ENCODE data around the gene PARVB. TPM values are rescaled to one million over a fixed set of nuclear protein-coding genes. Genes with fewer than 3 reads are reported as not detected.

The PARVB gene
- total RNA-seq, 5 donors from 2014 or later (not counting 1 experiment from before 2014, with no cell fraction given), result 5.9 to 13.8 (median 8.2) TPM

- WGBS (ENCODE audit: insufficient coverage), result 97% methylated on average over 8 of the region's 10 CpGs
- ATAC-seq (replicated peaks in 1 of 4), result no peak
Measured at GRCh38 chr22:44091751-44092150, 67.6 kb downstream of the PARVB start.

GRCh38 chr22:44092636-44093220, 68.6 kb downstream of the PARVB start:
- no peaks in the 10 kb centered on the region for H3K27me3 ChIP-seq (replicated peaks in 1 of 2; ENCODE audit: control insufficient read depth in 2 of 2, extremely low read depth in 1 of 2, insufficient read depth in 2 of 2, low read length in 1 of 2)
- Mint-ChIP-seq H3K27me3 (no peaks in the 10 kb centered on the region), H3K4me1 (peaks cover 0 to 8% (median 5%) of the 10 kb centered on the region in 3 donors), H3K36me3 (no peaks in the 10 kb centered on the region), H3K9me3 (no peaks in the 10 kb centered on the region), H3K27ac (no peak overlapping the region), H3K4me3 (no peak overlapping the region)
- WGBS (ENCODE audit: insufficient coverage), result 84% methylated on average over 5 of the region's 8 CpGs
- no peaks in the 10 kb centered on the region for H3K4me1 ChIP-seq (ENCODE audit: control insufficient read depth in 1 of 2, extremely low read depth in 1 of 2, insufficient read depth in 2 of 2, low read length in 2 of 2)
- CTCF ChIA-PET, result no interaction called here
- no peak overlapping the region for H3K4me3 ChIP-seq (ENCODE audit: control insufficient read depth in 1 of 2, extremely low read depth in 1 of 2, low read length in 1 of 2)
- no peaks in the 10 kb centered on the region for H3K36me3 ChIP-seq (ENCODE audit: control insufficient read depth in 2 of 2, extremely low read depth in 1 of 2, insufficient read depth in 1 of 2, low read length in 1 of 2)
- ATAC-seq (replicated peaks in 1 of 4) (no peak), DNase-seq (no peak)
- no peaks in the 10 kb centered on the region for H3K9me3 ChIP-seq
- POLR2A ChIA-PET, result no interaction called here
- H3K27ac ChIP-seq (ENCODE audit: low read length), result no peak overlapping the region

More at GRCh38 chr22:44091751-44092150, 67.6 kb downstream of the PARVB start:
- no peaks in the 10 kb centered on the region for H3K36me3 ChIP-seq (ENCODE audit: control insufficient read depth in 2 of 2, extremely low read depth in 1 of 2, insufficient read depth in 1 of 2, low read length in 1 of 2)
- no peak overlapping the region for H3K4me3 ChIP-seq (ENCODE audit: control insufficient read depth in 1 of 2, extremely low read depth in 1 of 2, low read length in 1 of 2)
- Mint-ChIP-seq H3K9me3 (no peaks in the 10 kb centered on the region), H3K4me3 (no peak overlapping the region), H3K36me3 (no peaks in the 10 kb centered on the region), H3K4me1 (peaks cover 0 to 8% (median 5%) of the 10 kb centered on the region in 3 donors), H3K27ac (no peak overlapping the region), H3K27me3 (no peaks in the 10 kb centered on the region)
- H3K9me3 ChIP-seq, result no peaks in the 10 kb centered on the region
- H3K27ac ChIP-seq (ENCODE audit: low read length), result no peak overlapping the region
- H3K27me3 ChIP-seq (replicated peaks in 1 of 2; ENCODE audit: control insufficient read depth in 2 of 2, extremely low read depth in 1 of 2, insufficient read depth in 2 of 2, low read length in 1 of 2), result no peaks in the 10 kb centered on the region
- no peak for DNase-seq
- ChIA-PET POLR2A (no interaction called here), CTCF (no interaction called here)
- no peaks in the 10 kb centered on the region for H3K4me1 ChIP-seq (ENCODE audit: control insufficient read depth in 1 of 2, extremely low read depth in 1 of 2, insufficient read depth in 2 of 2, low read length in 2 of 2)

GRCh38 chr22:44093791-44094190, 69.7 kb downstream of the PARVB start:
- Histone ChIP-seq H3K4me1 (ENCODE audit: control insufficient read depth in 1 of 2, extremely low read depth in 1 of 2, insufficient read depth in 2 of 2, low read length in 2 of 2) (no peaks in the 10 kb centered on the region), H3K4me3 (ENCODE audit: control insufficient read depth in 1 of 2, extremely low read depth in 1 of 2, low read length in 1 of 2) (no peak overlapping the region), H3K9me3 (no peaks in the 10 kb centered on the region), H3K36me3 (ENCODE audit: control insufficient read depth in 2 of 2, extremely low read depth in 1 of 2, insufficient read depth in 1 of 2, low read length in 1 of 2) (no peaks in the 10 kb centered on the region), H3K27me3 (replicated peaks in 1 of 2; ENCODE audit: control insufficient read depth in 2 of 2, extremely low read depth in 1 of 2, insufficient read depth in 2 of 2, low read length in 1 of 2) (no peaks in the 10 kb centered on the region), H3K27ac (ENCODE audit: low read length) (no peak overlapping the region)
- no peak overlapping the region for H3K27ac Mint-ChIP-seq
- no peaks in the 10 kb centered on the region for H3K9me3 Mint-ChIP-seq
- no peaks in the 10 kb centered on the region for H3K36me3 Mint-ChIP-seq
- ChIA-PET CTCF (no interaction called here), POLR2A (no interaction called here)
- WGBS (ENCODE audit: insufficient coverage), result 96% methylated on average over 9 of the region's 9 CpGs
- no peaks in the 10 kb centered on the region for H3K27me3 Mint-ChIP-seq
- H3K4me1 Mint-ChIP-seq, result peaks cover 0 to 8% (median 5%) of the 10 kb centered on the region in 3 donors
- H3K4me3 Mint-ChIP-seq, result no peak overlapping the region
- ATAC-seq (replicated peaks in 1 of 4) (no peak), DNase-seq (no peak)

- Histone ChIP-seq H3K36me3 (ENCODE audit: control insufficient read depth in 2 of 2, extremely low read depth in 1 of 2, insufficient read depth in 1 of 2, low read length in 1 of 2) (no peaks in the 10 kb centered on the region), H3K4me3 (ENCODE audit: control insufficient read depth in 1 of 2, extremely low read depth in 1 of 2, low read length in 1 of 2) (no peak overlapping the region), H3K9me3 (no peaks in the 10 kb centered on the region), H3K27ac (ENCODE audit: low read length) (no peak overlapping the region), H3K27me3 (replicated peaks in 1 of 2; ENCODE audit: control insufficient read depth in 2 of 2, extremely low read depth in 1 of 2, insufficient read depth in 2 of 2, low read length in 1 of 2) (no peaks in the 10 kb centered on the region), H3K4me1 (ENCODE audit: control insufficient read depth in 1 of 2, extremely low read depth in 1 of 2, insufficient read depth in 2 of 2, low read length in 2 of 2) (no peaks in the 10 kb centered on the region)
- Mint-ChIP-seq H3K4me3 (no peak overlapping the region), H3K27ac (no peak overlapping the region), H3K4me1 (peaks cover 0 to 8% (median 5%) of the 10 kb centered on the region in 3 donors), H3K36me3 (no peaks in the 10 kb centered on the region), H3K9me3 (no peaks in the 10 kb centered on the region), H3K27me3 (no peaks in the 10 kb centered on the region)
- no peak for ATAC-seq (replicated peaks in 1 of 4)
- POLR2A ChIA-PET, result no interaction called here
- WGBS (ENCODE audit: insufficient coverage), result 96% methylated on average over 7 of the region's 14 CpGs
- DNase-seq, result no peak
- CTCF ChIA-PET, result no interaction called here
Measured at GRCh38 chr22:44094751-44095302, 70.7 kb downstream of the PARVB start.

- 91% methylated on average over 11 of the region's 11 CpGs for WGBS (ENCODE audit: insufficient coverage)
- POLR2A ChIA-PET, result no interaction called here
- DNase-seq, result no peak
- no peaks in the 10 kb centered on the region for H3K27me3 Mint-ChIP-seq
- Histone ChIP-seq H3K36me3 (ENCODE audit: control insufficient read depth in 2 of 2, extremely low read depth in 1 of 2, insufficient read depth in 1 of 2, low read length in 1 of 2) (no peaks in the 10 kb centered on the region), H3K27ac (ENCODE audit: low read length) (no peak overlapping the region), H3K27me3 (replicated peaks in 1 of 2; ENCODE audit: control insufficient read depth in 2 of 2, extremely low read depth in 1 of 2, insufficient read depth in 2 of 2, low read length in 1 of 2) (no peaks in the 10 kb centered on the region), H3K9me3 (no peaks in the 10 kb centered on the region), H3K4me1 (ENCODE audit: control insufficient read depth in 1 of 2, extremely low read depth in 1 of 2, insufficient read depth in 2 of 2, low read length in 2 of 2) (no peaks in the 10 kb centered on the region), H3K4me3 (ENCODE audit: control insufficient read depth in 1 of 2, extremely low read depth in 1 of 2, low read length in 1 of 2) (no peak overlapping the region)
- no peaks in the 10 kb centered on the region for H3K36me3 Mint-ChIP-seq
- ATAC-seq (replicated peaks in 1 of 4), result peak in 1 of 4 experiments; percentile 27
- H3K27ac Mint-ChIP-seq, result no peak overlapping the region
- H3K4me1 Mint-ChIP-seq, result no peaks in the 10 kb centered on the region
- CTCF ChIA-PET, result no interaction called here
- no peaks in the 10 kb centered on the region for H3K9me3 Mint-ChIP-seq
- H3K4me3 Mint-ChIP-seq, result no peak overlapping the region
Measured at GRCh38 chr22:44096736-44097135, 72.6 kb downstream of the PARVB start.

- Mint-ChIP-seq H3K27me3 (no peaks in the 10 kb centered on the region), H3K27ac (no peak overlapping the region), H3K4me1 (no peaks in the 10 kb centered on the region), H3K36me3 (no peaks in the 10 kb centered on the region), H3K9me3 (no peaks in the 10 kb centered on the region), H3K4me3 (no peak overlapping the region)
- WGBS (ENCODE audit: insufficient coverage), result 98% methylated on average over 20 of the region's 23 CpGs
- Histone ChIP-seq H3K9me3 (no peaks in the 10 kb centered on the region), H3K27me3 (replicated peaks in 1 of 2; ENCODE audit: control insufficient read depth in 2 of 2, extremely low read depth in 1 of 2, insufficient read depth in 2 of 2, low read length in 1 of 2) (no peaks in the 10 kb centered on the region), H3K4me1 (ENCODE audit: control insufficient read depth in 1 of 2, extremely low read depth in 1 of 2, insufficient read depth in 2 of 2, low read length in 2 of 2) (no peaks in the 10 kb centered on the region), H3K36me3 (ENCODE audit: control insufficient read depth in 2 of 2, extremely low read depth in 1 of 2, insufficient read depth in 1 of 2, low read length in 1 of 2) (no peaks in the 10 kb centered on the region), H3K4me3 (ENCODE audit: control insufficient read depth in 1 of 2, extremely low read depth in 1 of 2, low read length in 1 of 2) (no peak overlapping the region), H3K27ac (ENCODE audit: low read length) (no peak overlapping the region)
- no peak for ATAC-seq (replicated peaks in 1 of 4)
- ChIA-PET CTCF (no interaction called here), POLR2A (no interaction called here)
- DNase-seq, result no peak
Measured at GRCh38 chr22:44097263-44098020, 73.3 kb downstream of the PARVB start.

Measured in T-cell (primary cell).